ENCODE results near the gene RTBDN. TPM values are rescaled to one million over a fixed set of nuclear protein-coding genes. Genes with fewer than 3 reads are reported as not detected.

The RTBDN gene
- total RNA-seq, 1 donor from 2014 or later: not detected

GRCh38 chr19:12783291-12783848 is 51.0 kb downstream of the RTBDN start:
- ChIA-PET CTCF (interaction anchor here (0.6 to 3.5 kb wide), 4 partner anchors 9 to 23 kb away, joined by 3 to 19 read pairs (median 5); partner anchors contain the start of gene JUNB), POLR2A (interaction anchor here (1.0 to 12.7 kb wide), 6 partner anchors 9 to 173 kb away, joined by 4 to 909 read pairs (median 6); partner anchors contain the start of genes DHPS, JUNB, RNASEH2A and TRIR)
- intact Hi-C loops (cut with micrococcal nuclease): no loop called here
- Mint-ChIP-seq H3K27ac (peak overlapping the region; percentile 91), H3K27me3 (no peaks in the 10 kb centered on the region), H3K36me3 (ENCODE audit: low read depth) (no peaks in the 10 kb centered on the region), H3K4me1 (peaks cover 50% of the 10 kb centered on the region), H3K9me3 (no peaks in the 10 kb centered on the region), H3K4me3 (peak overlapping the region; percentile 59)
- ATAC-seq (ENCODE audit: low read depth) (no peak), DNase-seq (no peak)
- no peak for TF ChIP-seq CTCF (IDR thresholded peaks at IDR 0.05)

- intact Hi-C loops (cut with micrococcal nuclease): loop anchor here (1.0 kb wide), 1 partner anchor 9 kb away; the partner anchor contains the start of gene JUNB
- peaks cover 45% of the 10 kb centered on the region for H3K4me1 Mint-ChIP-seq
- no peak for TF ChIP-seq CTCF (IDR thresholded peaks at IDR 0.05)
- H3K36me3 Mint-ChIP-seq (ENCODE audit: low read depth): no peaks in the 10 kb centered on the region
- H3K27ac Mint-ChIP-seq: peak overlapping the region; percentile 98
- no peaks in the 10 kb centered on the region for H3K27me3 Mint-ChIP-seq
- DNase-seq (peak; percentile 89), ATAC-seq (ENCODE audit: low read depth) (peak; percentile 51)
- peak overlapping the region; percentile 86 for H3K4me3 Mint-ChIP-seq
- CTCF ChIA-PET: interaction anchor here (0.6 to 3.5 kb wide), 6 partner anchors 9 to 311 kb away, joined by 3 to 19 read pairs (median 3); partner anchors contain the start of gene JUNB
- H3K9me3 Mint-ChIP-seq: no peaks in the 10 kb centered on the region
- POLR2A ChIA-PET: interaction anchor here (0.6 to 12.7 kb wide), 9 partner anchors 9 to 216 kb away, joined by 3 to 909 read pairs (median 5); partner anchors contain the start of genes DHPS, JUNB, RNASEH2A and TRIR
Measured at GRCh38 chr19:12782424-12783290, 51.7 kb downstream of the RTBDN start.

GRCh38 chr19:12782174-12782423 is 52.3 kb downstream of the RTBDN start:
- peak overlapping the region; percentile 98 for H3K27ac Mint-ChIP-seq
- DNase-seq (no peak), ATAC-seq (ENCODE audit: low read depth) (no peak)
- H3K4me1 Mint-ChIP-seq: peaks cover 44% of the 10 kb centered on the region
- H3K4me3 Mint-ChIP-seq: peak overlapping the region; percentile 86
- H3K27me3 Mint-ChIP-seq: no peaks in the 10 kb centered on the region
- ChIA-PET CTCF (interaction anchor here (1.2 to 3.5 kb wide), 4 partner anchors 10 to 312 kb away, joined by 3 to 19 read pairs (median 5); partner anchors contain the start of gene JUNB), POLR2A (interaction anchor here (0.7 to 12.7 kb wide), 7 partner anchors 10 to 171 kb away, joined by 3 to 909 read pairs (median 5); partner anchors contain the start of genes JUNB, RNASEH2A, TRIR and ZNF490)
- no peak for TF ChIP-seq CTCF (IDR thresholded peaks at IDR 0.05)
- no peaks in the 10 kb centered on the region for H3K36me3 Mint-ChIP-seq (ENCODE audit: low read depth)
- intact Hi-C loops (cut with micrococcal nuclease): loop anchor here (1.0 kb wide), 1 partner anchor 9 kb away; the partner anchor contains the start of gene JUNB
- H3K9me3 Mint-ChIP-seq: no peaks in the 10 kb centered on the region

GRCh38 chr19:12779162-12779993 is 55.0 kb downstream of the RTBDN start:
- Mint-ChIP-seq H3K9me3 (no peaks in the 10 kb centered on the region), H3K36me3 (ENCODE audit: low read depth) (no peaks in the 10 kb centered on the region), H3K4me3 (peak overlapping the region; percentile 61), H3K27me3 (no peaks in the 10 kb centered on the region), H3K27ac (peak overlapping the region; percentile 87), H3K4me1 (peaks cover 46% of the 10 kb centered on the region)
- intact Hi-C loops (cut with micrococcal nuclease): no loop called here
- ChIA-PET POLR2A (interaction anchor here (0.7 to 12.7 kb wide), 4 partner anchors 13 to 416 kb away, joined by 3 to 909 read pairs (median 6); partner anchors contain the start of genes JUNB, THSD8 and TRIR), CTCF (interaction anchor here (1.7 to 9.1 kb wide), 4 partner anchors 8 to 17 kb away, joined by 4 to 278 read pairs (median 30); partner anchors contain the start of gene JUNB)
- no peak for DNase-seq
- TF ChIP-seq CTCF (IDR thresholded peaks at IDR 0.05): no peak
- no peak for ATAC-seq (ENCODE audit: low read depth)
